Measurements from ENCODE around the gene ATOX1.

ATOX1 gene

DNA sequence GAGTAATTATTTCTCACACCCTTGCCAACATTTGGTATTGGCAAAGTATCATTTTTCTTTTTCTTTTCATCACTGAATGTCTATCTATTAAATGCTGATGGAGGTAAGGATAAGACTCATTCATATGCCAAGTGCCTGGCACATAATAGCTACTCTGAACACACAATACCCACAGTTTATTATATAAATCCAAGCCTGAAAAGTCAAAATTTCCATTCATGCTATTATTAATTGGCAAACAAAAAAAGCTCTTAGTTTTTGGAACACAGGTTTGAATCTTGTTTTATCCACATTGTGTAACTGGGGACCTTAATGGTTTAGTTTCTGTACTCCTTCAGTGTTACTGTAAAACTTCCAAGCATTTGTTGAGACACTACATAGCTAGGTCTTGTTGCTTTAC lies 6.4 kb upstream of the ATOX1 start:
- H3K27ac ChIP-seq, result no peak overlapping the region
- TF ChIP-seq, protein P1, sequence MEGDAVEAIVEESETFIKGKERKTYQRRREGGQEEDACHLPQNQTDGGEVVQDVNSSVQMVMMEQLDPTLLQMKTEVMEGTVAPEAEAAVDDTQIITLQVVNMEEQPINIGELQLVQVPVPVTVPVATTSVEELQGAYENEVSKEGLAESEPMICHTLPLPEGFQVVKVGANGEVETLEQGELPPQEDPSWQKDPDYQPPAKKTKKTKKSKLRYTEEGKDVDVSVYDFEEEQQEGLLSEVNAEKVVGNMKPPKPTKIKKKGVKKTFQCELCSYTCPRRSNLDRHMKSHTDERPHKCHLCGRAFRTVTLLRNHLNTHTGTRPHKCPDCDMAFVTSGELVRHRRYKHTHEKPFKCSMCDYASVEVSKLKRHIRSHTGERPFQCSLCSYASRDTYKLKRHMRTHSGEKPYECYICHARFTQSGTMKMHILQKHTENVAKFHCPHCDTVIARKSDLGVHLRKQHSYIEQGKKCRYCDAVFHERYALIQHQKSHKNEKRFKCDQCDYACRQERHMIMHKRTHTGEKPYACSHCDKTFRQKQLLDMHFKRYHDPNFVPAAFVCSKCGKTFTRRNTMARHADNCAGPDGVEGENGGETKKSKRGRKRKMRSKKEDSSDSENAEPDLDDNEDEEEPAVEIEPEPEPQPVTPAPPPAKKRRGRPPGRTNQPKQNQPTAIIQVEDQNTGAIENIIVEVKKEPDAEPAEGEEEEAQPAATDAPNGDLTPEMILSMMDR (IDR thresholded peaks at IDR 0.05; ENCODE audit: low read depth, low read length, missing control alignments), result no peak
- no peak for DNase-seq
- H3K4me3 ChIP-seq (ENCODE audit: low read depth, low read length), result no peak overlapping the region
- H3K27me3 ChIP-seq (replicated peaks), result no peaks in the 10 kb centered on the region
- in situ Hi-C loops (cut with HindIII; ENCODE audit: low pct_ligation_motif_present, low sequenced_read_pairs), result no loop called here
- H3K36me3 ChIP-seq (replicated peaks), result no peaks in the 10 kb centered on the region

DNA sequence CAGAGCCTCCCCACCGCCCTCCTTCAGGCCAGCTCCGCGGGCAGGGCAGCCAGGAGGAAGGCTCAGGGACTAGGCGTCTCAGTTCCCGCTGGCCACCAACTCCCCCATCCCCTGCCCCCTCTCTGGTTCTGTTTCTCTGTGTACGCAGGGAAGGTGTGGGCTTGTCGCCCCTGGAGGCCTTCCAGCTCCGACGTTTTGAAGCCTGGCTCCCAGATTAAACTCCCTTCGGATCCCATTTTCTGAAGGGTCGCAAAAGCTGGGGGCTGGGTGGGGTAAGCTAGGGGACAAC lies 346 bp downstream of the ATOX1 start:
- no peak for DNase-seq
- peak overlapping the region; percentile 54 for H3K27ac ChIP-seq
- peak overlapping the region; percentile 85 for H3K4me3 ChIP-seq (ENCODE audit: low read depth, low read length)
- H3K27me3 ChIP-seq (replicated peaks), result no peaks in the 10 kb centered on the region
- TF ChIP-seq, protein P1 (IDR thresholded peaks at IDR 0.05; ENCODE audit: low read depth, low read length, missing control alignments), result no peak
- no peaks in the 10 kb centered on the region for H3K36me3 ChIP-seq (replicated peaks)
- in situ Hi-C loops (cut with HindIII; ENCODE audit: low pct_ligation_motif_present, low sequenced_read_pairs), result no loop called here

DNA sequence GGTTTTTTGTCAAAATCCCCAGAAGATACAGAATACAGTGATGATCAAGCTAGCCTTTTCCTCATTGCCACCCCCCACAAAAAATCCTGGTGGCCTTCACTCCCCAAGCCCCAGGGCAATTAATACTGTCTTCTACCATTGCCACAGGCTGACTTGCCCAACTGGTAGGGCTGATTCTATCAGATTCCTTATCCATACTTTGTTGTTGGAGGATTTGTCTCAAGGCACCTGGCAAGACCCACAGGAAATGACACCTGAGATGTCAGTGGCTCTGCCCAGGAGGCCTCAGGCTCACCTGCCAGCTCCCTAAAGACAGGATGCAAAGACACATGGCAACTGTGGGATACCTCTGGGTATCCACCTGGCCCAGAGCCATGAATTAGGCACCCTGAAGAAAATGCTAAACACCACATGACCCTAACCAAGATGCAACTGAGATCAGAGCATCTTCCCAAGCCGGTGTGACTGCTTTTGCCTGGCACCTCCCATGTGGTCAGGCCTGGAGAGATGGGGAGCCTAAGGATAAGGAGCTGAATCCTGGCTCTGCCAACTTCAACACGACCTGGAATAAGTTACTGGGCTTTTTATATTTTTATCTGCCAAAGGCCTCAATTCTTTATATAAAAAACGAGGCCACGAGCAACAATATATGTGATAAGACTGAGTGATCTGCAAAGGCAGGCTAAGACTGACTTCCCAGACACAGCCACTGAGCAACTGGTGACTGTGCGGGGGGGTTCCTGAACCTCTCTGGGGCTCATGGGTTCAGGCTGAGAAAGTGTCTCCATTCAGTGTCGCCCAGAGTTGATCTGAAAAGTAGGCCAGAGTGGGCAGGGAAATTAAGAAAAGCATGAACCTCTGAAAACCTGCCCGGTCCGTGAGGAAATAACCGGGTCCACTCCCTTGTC lies 944 bp downstream of the ATOX1 start:
- no peaks in the 10 kb centered on the region for H3K27me3 ChIP-seq (replicated peaks)
- peak overlapping the region; percentile 85 for H3K4me3 ChIP-seq (ENCODE audit: low read depth, low read length)
- TF ChIP-seq, protein P1 (IDR thresholded peaks at IDR 0.05; ENCODE audit: low read depth, low read length, missing control alignments), result no peak
- peak overlapping the region; percentile 54 for H3K27ac ChIP-seq
- H3K36me3 ChIP-seq (replicated peaks), result no peaks in the 10 kb centered on the region
- peak; percentile 18 for DNase-seq
- in situ Hi-C loops (cut with HindIII; ENCODE audit: low pct_ligation_motif_present, low sequenced_read_pairs), result no loop called here

DNA sequence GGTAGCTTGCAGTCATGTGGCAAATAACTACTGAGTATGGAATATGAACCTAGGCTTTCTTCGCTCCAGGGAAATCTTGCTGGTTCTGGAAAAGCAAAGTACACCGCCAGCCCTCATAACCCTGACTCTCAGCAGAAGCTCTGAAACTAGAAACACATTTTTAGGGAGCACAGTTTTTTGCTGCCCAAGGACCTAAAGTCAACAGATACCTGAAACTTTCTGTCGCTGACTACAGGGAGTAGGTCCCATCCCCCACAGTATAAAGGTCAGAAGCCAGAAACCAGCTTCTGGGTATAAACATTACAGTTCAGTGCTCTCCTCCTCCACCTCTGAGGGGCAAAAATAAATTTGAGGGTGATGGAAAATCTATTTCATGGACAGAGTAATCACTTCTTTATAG lies 3.0 kb downstream of the ATOX1 start:
- H3K4me3 ChIP-seq (ENCODE audit: low read depth, low read length), result no peak overlapping the region
- no peaks in the 10 kb centered on the region for H3K27me3 ChIP-seq (replicated peaks)
- no peaks in the 10 kb centered on the region for H3K36me3 ChIP-seq (replicated peaks)
- DNase-seq, result no peak
- in situ Hi-C loops (cut with HindIII; ENCODE audit: low pct_ligation_motif_present, low sequenced_read_pairs), result no loop called here
- H3K27ac ChIP-seq, result no peak overlapping the region
- TF ChIP-seq, protein P1 (IDR thresholded peaks at IDR 0.05; ENCODE audit: low read depth, low read length, missing control alignments), result no peak

DNA sequence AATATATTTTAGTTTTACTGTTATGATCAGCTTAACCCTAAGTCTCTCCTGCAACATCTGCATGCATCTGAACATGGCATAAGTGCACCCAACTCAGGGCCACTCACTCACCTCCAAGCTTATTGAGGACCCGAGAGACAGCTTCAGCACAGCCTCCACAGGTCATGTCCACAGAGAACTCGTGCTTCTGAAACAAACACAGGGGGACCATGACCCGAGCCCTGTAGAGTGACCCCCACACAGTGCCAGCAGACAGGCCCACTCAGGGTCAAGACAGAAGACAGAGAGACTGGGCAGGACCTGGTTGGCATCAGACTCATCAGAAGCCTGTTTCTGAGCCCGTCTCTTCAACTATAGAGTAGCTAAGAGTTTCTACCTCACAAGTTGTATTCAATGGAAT lies 6.8 kb downstream of the ATOX1 start:
- H3K27ac ChIP-seq, result no peak overlapping the region
- no peaks in the 10 kb centered on the region for H3K36me3 ChIP-seq (replicated peaks)
- in situ Hi-C loops (cut with HindIII; ENCODE audit: low pct_ligation_motif_present, low sequenced_read_pairs), result no loop called here
- TF ChIP-seq, protein P1 (IDR thresholded peaks at IDR 0.05; ENCODE audit: low read depth, low read length, missing control alignments), result no peak
- H3K27me3 ChIP-seq (replicated peaks), result no peaks in the 10 kb centered on the region
- H3K4me3 ChIP-seq (ENCODE audit: low read depth, low read length), result no peak overlapping the region
- no peak for DNase-seq

DNA sequence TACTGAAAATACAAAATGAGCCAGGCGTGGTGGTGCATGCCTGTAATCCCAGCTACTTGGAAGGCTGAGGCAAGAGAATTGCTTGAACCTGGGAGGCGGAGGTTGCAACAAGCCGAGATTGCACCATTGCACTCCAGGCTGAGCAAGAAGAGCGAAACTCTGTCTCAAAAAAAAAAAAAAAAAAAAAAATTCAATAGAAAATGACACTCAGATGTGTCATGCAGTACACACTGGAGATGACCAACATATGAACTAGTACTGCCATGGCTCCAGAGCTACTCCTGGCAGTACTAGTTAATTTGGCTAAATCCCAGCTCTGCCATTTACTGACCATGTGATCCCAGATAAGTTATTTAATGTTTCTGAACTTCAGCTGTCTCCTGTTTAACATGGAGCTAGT lies 7.3 kb downstream of the ATOX1 start:
- DNase-seq, result no peak
- H3K27me3 ChIP-seq (replicated peaks), result no peaks in the 10 kb centered on the region
- in situ Hi-C loops (cut with HindIII; ENCODE audit: low pct_ligation_motif_present, low sequenced_read_pairs), result no loop called here
- peaks cover 1% of the 10 kb centered on the region for H3K36me3 ChIP-seq (replicated peaks)
- TF ChIP-seq, protein P1 (IDR thresholded peaks at IDR 0.05; ENCODE audit: low read depth, low read length, missing control alignments), result no peak
- H3K27ac ChIP-seq, result no peak overlapping the region
- no peak overlapping the region for H3K4me3 ChIP-seq (ENCODE audit: low read depth, low read length)
